NCI-H187 treated with DMSO at 0.1 percent for 48 hours (cell line): ENCODE data around the gene CLCN6.

Source experiments
- DNase-seq: peaks from one replicate; lab custom pipeline; 2025; lab: John Stamatoyannopoulos, UW

Gene CLCN6

DNA sequence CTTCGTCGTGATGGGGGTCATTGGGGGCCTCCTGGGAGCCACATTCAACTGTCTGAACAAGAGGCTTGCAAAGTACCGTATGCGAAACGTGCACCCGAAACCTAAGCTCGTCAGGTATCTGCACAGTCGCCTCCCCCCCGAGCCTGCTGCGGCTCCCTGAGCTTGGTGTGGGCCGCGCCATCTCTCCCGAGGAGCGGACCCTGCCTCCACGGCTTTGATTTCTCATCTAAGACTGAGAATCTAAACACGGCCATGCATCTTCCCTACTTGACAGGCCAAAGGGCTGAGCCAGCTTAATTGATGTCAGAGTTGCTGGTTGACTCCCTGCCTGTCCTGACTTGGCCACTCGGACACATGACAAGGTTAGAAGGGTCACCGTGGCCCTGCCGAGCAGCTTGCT lies 22.5 kb downstream of the CLCN6 start:
- DNase-seq = no peak

DNA sequence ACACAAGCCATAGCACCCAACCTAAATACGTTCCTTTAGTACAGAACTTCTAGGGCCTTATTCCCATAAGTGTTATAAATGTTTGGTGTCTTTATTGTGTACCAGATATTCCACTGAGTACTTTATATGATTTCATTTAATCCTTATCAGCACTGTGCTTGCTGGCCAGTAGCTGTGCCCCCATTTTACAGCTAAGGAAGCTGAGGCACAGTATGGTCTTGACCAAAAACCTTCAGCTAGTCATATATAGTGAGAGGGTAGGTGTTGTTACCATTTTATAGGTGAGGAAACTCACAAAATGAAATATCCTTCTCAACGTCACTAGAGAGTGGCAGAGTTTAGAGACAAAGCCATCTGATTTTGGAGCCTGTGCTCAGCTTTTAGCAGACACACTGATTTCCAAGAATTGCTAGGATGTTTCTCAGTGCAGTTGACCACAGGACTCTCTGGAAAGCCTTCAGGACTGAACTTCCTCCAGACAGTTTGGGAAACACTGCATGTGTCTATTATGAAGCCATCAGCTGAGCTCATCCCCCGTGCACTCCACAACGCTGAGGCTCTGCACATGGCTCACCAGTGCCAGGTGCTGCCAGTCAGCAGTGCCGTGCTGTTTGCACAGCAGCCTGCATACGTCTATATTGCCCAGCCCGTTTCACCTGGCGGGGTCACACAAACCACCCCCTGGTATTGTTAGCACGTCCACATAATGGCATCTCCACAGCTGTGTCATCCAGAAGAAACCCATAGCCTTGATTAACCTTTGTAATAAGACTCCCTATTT lies 26.1 kb downstream of the CLCN6 start:
- no peak for DNase-seq

DNA sequence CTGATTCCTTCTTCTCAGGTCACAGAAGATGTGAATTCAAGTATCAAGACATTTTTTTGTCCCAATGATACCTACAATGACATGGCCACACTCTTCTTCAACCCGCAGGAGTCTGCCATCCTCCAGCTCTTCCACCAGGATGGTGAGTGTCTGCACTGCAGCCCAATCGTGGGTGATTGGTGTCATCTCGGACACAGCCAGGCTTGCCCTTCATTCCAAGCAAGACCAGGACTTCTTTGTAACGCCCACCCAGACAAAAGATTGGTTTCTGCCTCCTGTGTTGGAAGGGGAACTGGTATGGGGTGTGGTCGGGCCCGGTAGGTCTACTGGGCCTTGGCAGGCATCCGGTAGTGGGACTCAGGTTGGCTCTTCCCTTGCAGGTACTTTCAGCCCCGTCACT lies 27.5 kb downstream of the CLCN6 start:
- no peak for DNase-seq

DNA sequence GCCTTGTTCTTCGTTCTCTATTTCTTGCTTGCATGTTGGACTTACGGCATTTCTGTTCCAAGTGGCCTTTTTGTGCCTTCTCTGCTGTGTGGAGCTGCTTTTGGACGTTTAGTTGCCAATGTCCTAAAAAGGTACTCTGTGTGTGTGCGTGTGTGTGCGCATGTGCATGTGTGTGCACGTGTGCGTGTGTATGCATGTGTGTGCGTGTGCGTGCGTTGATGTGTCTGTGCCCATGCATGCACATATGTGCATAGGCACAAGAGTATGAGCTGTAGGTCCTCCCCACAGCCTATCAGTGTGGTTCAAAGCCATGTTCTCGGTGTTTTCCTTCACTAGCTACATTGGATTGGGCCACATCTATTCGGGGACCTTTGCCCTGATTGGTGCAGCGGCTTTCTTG lies 27.9 kb downstream of the CLCN6 start:
- no peak for DNase-seq

DNA sequence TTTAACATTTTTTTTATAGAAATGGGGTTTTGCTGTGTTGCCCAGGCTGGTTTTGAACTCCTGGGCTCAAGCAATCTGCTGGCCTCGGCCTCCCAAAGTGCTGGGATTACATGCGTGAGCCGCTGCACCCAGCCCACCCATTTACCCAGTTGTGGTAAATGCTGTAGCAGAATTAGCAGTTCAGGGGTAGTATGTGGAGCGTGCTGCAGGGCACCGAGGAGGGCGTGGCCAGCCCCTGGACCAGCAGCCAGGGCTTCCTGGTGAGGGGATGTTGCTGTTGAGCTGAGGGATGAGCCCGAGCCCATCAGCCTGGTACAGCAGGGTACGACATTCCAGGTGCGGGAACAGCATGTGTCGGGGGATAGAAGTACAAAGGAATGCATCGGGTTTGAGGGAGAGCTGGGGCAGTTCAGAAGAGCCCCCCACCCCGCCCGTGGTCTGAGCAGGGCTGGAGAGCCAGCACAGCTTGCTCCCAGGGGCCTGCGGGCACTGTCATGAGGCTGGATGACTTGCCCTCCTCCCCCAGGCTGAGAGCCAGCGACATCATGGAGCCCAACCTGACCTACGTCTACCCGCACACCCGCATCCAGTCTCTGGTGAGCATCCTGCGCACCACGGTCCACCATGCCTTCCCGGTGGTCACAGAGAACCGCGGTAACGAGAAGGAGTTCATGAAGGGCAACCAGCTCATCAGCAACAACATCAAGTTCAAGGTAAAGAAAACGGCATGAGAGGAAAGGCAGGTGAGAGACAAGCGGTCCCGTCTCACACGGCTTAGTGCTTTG lies 29.6 kb downstream of the CLCN6 start:
- no peak for DNase-seq

DNA sequence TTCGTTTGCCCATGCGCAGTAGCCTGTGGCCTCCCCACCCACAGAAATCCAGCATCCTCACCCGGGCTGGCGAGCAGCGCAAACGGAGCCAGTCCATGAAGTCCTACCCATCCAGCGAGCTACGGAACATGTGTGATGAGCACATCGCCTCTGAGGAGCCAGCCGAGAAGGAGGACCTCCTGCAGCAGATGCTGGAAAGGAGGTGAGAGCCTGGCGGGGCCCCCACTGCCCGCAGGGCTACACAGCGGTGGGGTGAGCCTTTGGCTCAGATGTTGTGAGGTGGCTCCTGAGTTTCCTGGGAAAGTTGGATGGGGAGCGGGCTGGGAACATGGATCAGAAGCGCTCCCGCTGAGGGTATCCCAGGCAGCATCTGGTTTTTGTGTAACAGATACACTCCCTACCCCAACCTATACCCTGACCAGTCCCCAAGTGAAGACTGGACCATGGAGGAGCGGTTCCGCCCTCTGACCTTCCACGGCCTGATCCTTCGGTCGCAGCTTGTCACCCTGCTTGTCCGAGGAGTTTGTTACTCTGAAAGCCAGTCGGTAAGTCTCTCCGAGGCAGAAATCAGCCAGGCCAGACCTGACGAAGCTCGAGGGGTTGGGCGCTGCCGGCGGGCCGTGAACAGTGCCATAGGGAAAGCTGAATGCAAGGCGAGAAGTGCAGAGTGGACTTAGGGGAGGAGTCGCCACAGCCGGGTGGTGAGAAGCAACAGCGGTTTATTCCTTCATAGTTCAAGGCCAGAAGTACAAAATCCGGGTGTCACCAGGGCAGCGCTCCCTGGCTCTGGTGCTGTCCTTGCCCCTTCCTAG lies 31.2 kb downstream of the CLCN6 start:
- no peak for DNase-seq

DNA sequence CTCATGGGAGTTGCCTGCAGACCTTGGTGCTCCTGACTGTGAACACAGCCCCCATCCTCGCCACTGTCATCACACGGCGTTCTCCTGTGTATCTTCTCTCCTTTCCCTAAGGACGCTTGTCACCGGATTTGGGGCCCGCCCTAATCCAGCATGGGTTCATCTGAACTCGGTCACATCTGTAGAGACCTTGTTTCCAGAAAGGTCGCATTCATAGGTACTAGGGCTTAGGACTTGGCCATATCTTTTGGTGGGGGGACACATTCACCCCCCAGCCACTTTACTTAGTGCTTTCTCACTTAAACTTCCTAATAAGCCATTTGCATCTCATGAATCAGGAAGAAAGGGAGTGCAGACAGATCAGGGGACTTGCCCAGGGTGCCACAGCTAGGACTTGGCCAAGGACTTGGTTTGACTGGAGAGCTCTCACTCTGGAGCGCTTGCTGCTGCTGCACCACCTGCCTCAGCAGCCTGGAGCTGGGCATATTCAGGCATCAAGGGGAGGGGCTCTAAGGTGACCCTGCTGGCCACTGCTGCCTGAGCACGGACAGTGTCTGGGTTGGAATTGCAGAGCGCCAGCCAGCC lies 31.9 kb downstream of the CLCN6 start:
- no peak for DNase-seq

DNA sequence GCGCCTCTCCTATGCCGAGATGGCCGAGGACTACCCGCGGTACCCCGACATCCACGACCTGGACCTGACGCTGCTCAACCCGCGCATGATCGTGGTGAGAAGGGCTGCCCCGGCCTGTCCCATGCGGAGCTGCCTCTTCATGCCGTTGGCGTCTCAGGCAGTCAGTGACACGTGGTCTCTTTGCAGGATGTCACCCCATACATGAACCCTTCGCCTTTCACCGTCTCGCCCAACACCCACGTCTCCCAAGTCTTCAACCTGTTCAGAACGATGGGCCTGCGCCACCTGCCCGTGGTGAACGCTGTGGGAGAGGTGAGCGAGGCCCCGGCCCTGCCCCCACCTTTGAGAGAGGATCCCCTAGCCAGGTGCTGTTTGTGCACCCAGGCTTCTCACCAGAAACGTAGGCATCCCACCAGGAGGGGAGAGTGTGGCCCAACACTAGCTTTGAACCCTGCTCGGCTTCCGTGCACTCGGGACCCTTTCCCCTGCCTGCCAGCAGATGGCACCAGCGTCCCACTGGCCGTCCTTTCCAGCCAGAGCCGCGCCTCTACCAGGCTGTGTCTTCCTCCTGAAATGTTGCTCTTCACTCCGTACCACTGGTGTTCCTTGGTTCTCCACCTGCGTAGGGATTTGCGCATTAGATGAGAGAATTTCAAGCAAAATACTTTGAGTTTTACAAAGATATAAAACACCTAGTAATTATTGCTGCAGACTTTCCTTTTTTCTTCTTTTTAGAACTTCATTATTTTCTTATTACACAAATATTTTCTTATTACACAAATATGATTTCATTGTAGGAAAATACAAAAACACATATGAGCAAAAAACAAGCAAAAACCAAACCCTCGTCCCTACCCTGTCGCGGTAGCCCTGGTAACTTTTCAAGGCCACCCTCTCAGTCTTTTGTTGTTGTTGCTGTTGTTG lies 32.6 kb downstream of the CLCN6 start:
- DNase-seq = peak; percentile 5

DNA sequence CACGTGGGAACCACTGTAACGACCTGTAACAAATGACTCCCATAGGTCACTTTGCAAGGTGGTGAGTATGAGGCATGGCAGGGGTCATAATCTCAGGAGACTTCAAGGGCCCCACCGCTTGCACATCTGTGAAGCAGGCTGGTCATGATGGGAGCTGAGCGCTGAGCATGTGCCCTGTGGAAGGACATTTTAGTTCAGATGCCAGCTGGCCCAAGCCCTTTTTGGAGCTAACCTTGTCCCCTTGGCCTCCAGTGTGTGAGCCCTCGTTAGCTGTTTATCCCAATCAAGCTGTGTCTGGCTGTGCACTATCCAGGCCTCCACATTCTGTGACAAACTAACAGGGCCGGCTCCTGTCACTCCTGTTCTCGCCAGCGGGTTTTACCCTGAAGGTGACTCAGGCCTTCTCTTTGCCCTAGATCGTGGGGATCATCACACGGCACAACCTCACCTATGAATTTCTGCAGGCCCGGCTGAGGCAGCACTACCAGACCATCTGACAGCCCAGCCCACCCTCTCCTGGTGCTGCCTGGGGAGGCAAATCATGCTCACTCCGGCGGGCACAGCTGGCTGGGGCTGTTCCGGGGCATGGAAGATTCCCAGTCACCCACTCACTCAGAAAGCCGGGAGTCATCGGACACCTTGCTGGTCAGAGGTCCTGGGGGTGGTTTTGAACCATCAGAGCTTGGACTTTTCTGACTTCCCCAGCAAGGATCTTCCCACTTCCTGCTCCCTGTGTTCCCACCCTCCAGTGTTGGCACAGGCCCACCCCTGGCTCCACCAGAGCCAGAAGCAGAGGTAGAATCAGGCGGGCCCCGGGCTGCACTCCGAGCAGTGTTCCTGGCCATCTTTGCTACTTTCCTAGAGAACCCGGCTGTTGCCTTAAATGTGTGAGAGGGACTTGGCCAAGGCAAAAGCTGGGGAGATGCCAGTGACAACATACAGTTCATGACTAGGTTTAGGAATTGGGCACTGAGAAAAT lies 34.0 kb downstream of the CLCN6 start:
- DNase-seq = no peak

DNA sequence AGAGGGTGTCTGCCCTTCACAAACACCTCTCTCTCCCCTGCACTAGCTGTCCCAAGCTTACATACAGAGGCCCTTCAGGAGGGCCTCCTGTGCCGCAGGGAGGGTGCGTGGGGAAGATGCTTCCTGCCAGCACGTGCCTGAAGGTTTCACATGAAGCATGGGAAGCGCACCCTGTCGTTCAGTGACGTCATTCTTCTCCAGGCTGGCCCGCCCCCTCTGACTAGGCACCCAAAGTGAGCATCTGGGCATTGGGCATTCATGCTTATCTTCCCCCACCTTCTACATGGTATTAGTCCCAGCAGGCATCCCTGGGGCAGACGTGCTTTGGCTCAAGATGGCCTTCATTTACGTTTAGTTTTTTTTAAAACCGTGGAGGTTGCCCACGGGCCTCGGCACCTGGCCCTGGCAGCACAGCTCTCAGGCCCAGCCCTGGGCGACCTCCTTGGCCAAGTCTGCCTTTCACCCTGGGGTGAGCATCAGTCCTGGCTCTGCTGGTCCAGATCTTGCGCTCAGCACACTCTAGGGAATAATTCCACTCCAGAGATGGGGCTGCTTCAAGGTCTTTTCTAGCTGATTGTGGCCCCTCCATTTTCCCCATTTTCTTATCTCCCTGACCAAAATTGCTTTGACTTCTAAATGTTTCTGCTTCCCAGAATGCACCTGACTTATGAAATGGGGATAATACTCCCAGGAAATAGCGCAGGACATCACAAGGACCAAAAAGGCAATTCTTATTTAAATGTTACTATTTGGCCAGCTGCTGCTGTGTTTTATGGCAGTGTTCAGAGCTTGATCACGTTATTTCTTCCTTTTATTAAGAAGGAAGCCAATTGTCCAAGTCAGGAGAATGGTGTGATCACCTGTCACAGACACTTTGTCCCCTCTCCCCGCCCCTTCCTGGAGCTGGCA lies 35.5 kb downstream of the CLCN6 start:
- no peak for DNase-seq

DNA sequence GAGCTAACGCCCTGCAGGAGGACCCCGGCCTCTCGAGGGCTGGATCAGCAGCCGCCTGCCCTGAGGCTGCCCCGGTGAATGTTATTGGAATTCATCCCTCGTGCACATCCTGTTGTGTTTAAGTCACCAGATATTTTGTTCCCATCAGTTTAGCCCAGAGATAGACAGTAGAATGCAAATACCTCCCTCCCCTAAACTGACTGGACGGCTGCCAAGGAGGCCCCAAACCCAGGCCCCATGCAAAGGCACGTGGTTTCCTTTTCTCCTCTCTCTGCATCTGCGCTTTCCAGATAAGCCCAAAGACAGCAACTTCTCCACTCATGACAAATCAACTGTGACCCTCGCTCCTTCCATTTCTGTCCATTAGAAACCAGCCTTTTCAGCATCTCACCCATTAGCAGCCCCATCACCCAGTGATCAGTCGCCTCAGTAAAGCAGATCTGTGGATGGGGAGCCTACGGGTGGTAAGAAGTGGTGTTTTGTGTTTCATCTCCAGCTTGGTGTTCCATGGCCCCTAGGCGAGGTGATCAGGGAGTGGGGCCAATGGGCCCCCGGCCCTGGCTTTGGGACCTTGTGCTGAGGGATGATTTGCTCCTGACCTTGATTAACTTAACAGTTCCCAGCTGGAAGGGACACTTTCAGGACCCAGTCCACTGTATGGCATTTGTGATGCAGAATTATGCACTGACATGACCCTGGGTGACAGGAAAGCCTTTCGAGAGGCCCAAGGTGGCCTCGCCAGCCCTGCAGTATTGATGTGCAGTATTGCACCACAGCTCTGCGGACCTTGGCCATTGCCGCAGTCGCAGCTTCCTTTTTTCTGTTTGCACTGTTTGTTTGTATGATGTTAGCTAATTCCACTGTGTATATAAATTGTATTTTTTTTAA lies 36.4 kb downstream of the CLCN6 start:
- DNase-seq = no peak

DNA sequence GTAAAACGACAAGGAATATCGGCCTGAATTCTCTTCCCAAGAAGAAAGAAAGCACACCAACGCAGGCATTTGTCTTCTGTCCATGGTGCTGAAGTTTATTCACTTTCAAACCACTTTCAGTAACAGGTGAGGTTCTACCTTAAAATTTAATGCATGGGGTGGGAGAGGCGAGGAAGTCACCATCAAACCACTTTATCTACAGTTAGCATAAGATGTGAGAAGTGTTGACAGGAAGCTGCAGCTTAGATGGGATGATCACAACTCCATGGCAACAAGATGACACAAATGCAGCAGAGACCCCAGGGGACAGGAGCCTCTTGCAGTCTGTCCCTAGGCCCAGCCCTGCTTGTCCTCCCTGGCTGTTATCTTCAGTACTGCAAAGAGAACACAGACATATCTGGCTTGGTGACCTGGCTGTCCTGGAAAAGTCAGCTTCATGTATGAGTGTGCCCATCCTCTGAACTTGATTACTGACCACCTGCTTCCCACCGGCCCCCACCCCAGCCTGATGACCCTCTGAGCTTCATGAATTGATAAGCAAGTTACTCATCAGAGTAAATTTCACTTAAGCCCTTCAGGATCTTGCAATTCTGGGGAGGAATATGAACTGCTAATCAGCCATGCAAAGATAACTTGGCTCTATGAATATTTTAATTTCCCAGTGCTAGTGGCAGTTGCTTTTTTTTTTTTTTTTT lies 39.8 kb downstream of the CLCN6 start:
- no peak for DNase-seq

DNA sequence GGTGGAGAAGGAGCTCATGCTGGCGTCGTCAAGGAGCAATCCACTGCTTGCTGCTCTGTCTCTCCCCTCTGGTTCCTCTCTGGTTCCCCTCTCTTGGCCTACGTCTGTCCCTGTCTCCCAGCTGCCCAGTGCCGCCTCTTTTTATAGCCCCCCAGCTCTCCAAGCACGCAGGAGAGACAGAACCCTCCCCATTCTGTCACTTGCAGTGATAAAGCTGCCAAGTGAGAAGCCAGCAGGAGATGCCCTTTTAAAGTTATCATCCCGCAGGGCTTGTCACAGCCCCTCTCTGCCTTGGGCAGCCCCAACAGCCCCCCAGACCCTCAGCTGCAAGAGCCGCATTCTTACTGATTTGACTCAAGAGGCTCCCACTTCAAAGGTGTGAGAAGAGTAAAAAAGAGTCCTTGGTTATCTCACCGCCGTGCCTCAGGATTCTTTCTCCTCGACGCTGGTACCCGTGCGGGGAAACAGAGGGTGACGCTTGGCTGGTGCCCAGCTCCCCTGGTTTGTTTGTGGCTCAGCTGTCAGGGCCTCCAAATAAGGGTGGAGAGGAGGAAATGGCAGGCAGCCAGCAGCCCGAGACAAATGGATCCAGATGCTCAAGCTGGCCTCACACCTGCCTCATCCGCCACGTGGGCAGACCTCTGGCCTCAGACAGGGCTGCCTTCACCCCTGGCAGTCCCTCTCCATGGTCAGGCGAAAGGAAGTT lies 41.8 kb downstream of the CLCN6 start, which contains the start of gene NPPA:
TSS of gene NPPA (minus strand) at position 117 of the 706 bp plus-strand sequence. CDS start at position 18, 99 bp downstream.
- peak; percentile 22 for DNase-seq

DNA sequence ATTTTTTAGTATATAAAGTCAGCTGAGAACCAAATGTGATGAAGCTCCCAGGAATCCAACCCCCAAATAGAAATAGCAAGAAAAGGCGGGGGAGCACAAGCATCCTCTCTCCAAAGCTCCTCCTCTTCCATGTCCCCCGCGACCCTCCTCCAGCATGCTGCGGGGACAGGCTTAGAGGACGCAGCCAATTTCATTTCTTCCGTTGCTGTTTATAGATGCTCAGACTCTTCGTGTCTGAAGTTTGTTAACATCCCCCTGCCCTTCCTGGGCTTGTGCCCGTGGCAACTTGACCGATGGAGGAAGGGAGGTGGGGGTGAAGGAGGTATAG lies 42.3 kb downstream of the CLCN6 start:
- no peak for DNase-seq

DNA sequence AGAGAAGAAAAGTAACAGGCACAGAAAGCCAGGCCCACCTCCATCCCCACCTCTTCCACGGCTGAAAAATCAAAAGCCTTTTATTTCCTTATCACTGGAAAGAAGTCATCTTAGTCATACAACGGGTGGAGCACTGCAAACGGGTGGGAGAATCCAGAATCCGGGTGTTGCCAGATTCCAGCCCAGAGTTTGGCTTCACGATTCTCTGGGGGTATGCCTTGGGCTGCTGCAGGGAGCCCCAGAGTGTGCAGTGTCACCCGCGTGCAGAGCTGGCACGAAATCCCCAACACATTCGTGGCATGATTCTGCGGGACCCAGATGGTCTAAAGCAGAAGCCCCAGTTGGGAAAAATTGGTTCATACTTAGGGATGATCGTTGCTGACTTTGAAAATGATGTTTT lies 44.2 kb downstream of the CLCN6 start:
- no peak for DNase-seq

DNA sequence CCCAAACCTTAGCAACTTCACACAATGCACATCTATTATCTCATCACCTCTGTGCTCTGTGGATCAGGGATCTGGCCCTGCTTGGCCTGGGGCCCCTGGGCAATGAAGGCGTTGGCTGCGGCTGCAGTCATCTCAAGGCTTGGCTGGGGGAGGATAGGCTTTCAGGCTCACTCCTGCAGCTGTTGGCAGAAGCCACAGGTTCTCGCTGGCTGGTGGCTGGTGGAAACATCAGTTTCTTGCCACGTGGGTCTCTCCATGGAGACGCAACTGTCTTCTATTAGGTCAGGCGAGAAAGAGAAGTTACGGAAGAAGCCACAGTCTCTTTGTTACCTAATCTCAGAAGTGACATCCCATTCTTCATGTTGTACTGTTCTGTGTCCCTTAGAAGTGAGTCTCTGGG lies 45.2 kb downstream of the CLCN6 start:
- no peak for DNase-seq

DNA sequence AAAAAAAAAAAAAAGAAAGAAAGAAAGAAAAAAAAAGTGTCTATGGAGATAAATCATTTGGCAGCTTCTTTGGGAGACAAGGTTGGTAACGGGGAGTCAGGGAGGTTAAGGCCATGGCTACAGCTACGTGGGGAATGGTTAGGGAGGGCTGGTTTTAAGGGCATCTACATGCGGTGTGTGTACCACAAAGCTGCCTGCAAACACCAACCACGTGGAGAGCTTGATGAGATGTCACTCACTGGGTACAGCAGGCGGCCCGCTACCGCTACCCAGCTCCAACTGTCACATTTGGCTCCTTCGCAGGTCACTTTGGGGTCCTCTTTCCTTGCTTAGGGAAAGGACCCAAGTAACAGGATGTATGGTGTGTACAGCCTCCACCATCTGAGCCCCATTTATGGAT lies 48.5 kb downstream of the CLCN6 start:
- DNase-seq = no peak
